HG03196 (cell line): Measurements from ENCODE around the gene UQCRH.
A peak's percentile ranks its signal among the peaks of the same experiment; 100 is the strongest.

Source experiments
- ATAC-seq: cut with Tn5 transposase; IDR thresholded peaks from one replicate; pipeline ENCODE4 v1.9.1; 2021; ENCODE audit not compliant: unreplicated experiment

Gene UQCRH

DNA sequence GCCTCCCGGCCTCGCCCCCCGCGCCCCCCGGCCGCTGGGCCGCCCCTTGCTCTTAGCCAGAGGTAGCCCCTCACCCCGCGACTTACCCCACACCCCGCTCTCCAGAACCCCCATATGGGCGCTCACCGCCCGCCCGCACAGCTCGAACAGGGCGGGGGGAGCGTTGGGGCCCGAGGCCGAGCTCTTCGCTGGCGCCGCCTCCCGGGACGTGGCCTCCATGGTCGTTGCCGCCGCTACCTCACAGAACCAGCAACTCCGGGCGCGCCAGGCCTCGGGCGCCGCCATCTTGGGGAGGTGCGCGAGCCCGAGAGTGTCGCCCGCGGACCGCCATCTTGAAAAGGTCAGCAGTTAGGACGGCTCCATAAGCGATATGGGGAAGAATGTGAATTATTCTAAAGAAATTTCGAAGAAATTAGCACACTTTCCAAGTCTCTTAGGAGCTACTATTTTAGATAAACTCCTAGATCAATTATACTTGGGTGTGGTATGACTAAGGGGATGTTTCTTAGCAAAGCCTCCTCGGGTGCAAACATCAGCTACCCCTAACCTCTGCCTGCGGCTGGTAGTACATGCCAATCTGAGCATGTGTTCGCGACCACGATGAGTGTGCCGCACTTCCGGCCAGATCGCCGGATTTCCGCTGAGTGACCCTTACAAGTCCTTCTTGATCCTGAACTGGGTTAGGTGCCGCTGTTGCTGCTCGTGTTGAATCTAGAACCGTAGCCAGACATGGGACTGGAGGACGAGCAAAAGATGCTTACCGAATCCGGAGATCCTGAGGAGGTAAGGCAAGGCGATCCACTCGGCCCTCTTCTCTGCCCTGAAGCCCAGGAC, at the start of gene UQCRH, which contains the start of gene LRRC41:
Gene UQCRH, plus strand, starts transcription at position 661 of the 834 bp plus-strand sequence. Its CDS starts 69 bp downstream, at position 730.
Gene LRRC41, minus strand, starts transcription at position 579 of the 834 bp plus-strand sequence. Its CDS starts 294 bp downstream, at position 285.
- ATAC-seq: peak; percentile 83

DNA sequence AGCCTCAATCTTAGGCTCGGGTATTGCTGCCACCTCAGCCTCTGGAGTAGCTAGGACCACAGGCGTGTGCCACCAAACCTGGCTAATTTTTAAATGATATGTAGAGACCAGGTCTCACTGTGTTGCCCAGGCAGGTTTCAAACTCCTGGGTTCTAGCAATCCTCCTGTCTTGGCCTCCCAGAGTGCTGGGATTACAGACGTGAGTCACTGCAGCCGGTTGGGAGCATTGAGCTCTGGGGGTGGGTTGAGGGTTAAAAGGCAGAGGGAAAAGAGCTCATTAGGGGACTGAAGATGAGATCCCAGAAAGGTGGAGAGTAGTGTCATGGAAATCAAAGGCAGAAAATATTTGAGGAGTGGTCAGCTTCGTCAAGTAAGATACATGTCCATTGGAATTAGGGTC, 48.8 kb upstream of the UQCRH start:
- no peak for ATAC-seq

DNA sequence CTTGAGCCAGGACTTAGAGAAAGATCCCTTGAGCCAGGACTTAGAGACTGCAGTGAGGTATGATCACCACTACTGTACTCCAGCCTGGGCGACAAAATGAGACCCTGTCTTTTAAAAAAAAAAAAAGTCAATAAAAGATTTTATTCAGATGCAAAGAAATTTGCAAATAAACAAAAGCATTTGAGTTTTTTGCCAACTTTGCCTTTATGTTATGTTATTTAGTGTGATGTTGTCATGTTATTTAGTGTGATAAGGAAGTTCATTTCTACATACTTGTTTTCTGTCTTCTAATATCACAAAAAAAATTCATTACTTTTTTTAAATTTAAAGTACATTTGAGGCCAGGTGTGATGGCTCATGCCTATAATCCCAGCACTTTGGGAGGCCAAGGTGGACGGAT, 47.0 kb upstream of the UQCRH start:
- ATAC-seq: no peak

DNA sequence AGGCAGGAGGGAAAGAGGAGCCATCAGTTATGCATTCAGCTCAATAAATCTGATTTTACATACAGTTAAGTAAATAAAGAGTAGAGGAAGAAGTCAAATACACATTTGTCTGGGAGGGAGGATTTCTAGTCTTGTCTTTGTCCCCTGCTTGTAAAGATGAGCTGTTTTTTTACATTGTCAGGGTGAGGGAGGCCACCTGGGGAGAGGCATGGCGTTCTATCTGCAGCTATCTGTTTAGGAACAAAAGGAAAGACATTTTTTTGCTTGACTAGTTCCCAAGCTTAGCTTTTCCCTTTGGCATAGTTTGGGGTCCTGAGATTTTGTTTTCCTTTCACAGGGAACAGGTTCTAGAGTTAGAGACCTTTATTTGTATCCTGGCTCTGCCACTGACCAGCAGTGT, 41.0 kb upstream of the UQCRH start:
- ATAC-seq: no peak

DNA sequence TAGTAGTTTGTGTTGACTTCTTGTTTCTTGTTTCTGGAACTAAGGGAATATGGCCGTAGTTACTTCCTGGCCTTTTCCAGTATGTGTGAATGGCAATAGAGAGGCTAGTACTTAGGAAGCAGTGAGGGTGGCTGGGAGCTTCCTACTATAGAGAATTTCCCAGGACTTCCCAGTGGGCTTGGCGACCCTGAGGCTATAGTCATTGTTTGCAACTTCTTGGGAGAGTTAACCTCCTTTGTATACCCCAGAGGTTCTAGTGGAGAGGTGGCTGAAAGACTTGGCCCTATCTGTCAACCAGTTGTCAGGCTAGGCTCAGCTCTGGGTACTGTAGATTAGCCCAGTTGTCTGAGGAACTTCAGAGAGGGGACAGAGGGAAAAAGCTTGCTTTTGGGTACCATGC, 40.4 kb upstream of the UQCRH start:
- ATAC-seq: no peak

DNA sequence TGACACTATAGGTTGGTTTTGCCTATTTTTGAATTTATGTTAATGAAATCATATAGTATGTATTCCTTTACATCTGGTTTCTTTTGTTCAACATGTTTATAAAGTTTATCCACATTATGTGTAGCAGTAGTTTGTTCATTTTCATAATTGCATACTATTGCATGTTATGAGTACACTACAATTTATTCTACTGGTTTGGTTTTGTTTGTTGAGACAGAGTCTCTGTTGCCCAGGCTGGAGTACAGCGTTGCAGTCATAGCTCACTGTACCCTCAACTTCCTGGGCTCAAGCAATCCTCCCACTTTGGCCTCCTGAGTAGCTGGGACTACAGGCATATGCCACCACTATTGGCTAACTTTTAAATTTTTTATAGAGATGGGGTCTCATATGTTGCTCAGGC, 34.9 kb upstream of the UQCRH start:
- no peak for ATAC-seq

GRCh38 chr1:46274225-46275029, 29.1 kb upstream of the UQCRH start:
- no peak for ATAC-seq

DNA sequence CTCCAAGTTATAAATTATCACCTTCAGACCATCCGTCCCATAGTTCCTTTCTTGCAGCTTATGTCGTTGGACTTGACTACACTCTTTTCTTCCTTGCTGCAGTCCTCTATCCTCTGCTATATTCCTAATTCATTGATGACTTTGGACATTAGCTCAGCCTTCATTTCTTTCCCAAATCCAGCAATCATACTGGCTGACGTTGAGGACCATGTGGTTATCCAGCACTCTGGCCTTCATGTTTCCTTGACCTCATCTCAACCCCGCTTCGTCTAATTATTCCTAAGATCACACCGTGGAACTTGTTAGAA, 28.5 kb upstream of the UQCRH start:
- no peak for ATAC-seq

- ATAC-seq: no peak
These were observed 25.7 kb upstream of the UQCRH start for GRCh38 chr1:46277658-46278373.

DNA sequence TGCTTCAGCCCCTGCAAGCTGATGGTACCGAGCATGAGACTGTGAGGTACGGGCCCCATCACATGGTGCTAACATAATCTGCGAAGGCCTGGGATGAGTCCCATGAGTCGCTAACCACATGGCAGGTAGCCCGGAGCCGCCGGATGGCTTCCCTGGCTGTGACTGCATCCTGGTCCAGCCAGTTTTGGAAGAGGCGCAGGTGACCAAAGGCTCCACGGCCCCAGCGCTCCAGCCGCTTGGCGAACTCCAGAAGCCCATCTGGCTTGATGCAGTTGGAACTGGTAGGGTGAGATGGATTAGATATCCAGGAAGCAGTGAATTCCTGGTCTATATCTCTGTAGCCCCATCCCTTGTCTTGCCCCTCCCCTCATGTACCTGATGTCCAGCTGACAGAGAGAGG, 24.7 kb upstream of the UQCRH start:
- no peak for ATAC-seq

GRCh38 chr1:46280092-46280491, 23.4 kb upstream of the UQCRH start:
- ATAC-seq: no peak

DNA sequence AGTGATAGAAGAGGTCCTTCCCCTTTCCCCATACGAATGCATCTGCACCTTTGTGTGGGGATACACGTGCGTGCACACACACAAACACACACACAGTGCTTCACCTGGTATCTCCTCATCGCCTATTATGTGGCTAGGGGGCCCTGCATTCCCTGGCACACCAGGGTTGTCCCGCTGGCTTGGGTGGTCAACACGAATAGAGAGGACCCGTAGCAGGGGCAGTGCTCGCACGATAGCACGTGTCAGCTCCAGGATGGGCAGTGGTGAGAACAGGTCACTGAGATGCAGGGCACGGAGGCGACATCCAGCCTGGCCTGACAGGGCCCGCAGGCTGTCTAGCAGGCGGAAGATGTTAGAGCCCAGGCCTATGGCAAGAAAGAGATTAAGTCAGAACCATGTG, 22.5 kb upstream of the UQCRH start:
- no peak for ATAC-seq

DNA sequence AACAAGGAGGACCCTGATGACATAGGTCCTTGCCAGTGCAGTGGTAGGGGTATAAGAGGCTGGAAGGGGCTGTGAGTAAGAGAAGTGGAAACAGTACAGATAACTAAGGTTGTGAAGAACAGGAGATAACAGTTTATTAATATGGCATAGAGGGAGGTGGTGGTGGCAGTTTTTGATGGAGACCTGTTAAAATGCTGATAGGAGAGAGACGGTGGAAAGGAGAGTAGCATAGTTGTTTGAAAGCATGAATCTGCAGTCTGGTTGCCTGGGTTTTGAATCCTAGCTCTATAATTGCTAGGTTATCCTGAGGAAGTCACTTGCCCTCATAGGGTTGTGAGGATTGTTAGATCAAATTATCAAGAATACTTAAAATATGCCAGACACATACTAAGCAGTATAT, 19.4 kb upstream of the UQCRH start:
- ATAC-seq: no peak

- no peak for ATAC-seq
These were observed 18.6 kb upstream of the UQCRH start for GRCh38 chr1:46284597-46285564.

DNA sequence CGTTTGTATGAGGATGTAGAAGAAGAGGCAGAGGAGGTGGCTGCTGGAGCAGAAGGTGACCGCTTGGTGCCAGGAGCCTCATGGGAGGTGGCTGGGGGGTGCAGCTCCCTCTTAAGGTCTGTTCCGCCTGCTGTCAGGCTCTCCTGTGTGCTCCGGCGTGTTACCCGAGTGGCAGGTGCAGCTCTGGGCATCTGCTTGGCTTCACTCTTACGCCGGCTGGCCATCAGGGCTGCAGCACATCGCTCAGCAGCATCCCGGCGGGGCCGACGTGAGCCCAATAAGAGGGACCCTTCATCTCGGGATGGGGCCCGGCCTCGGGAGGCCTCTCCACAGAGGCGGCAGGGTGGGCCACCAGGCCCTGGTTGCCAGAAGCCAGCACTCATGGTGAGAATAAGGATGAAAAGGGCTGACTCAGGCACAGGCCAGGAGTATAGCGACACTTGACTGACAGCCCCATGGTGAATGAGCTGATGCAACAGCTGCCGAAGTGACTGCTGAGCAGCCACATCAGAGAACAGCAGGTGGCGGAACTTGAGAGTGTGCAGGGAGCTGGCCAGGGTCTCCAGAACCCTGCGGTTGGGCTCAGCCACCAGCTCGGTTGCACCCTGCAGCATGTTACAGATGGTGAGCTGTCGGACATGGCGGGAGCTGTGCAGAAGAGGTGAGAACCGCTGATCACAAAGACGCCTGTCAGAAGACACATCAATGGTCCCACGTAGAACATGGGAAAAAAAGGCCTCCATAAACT, 17.6 kb upstream of the UQCRH start:
- ATAC-seq: no peak

DNA sequence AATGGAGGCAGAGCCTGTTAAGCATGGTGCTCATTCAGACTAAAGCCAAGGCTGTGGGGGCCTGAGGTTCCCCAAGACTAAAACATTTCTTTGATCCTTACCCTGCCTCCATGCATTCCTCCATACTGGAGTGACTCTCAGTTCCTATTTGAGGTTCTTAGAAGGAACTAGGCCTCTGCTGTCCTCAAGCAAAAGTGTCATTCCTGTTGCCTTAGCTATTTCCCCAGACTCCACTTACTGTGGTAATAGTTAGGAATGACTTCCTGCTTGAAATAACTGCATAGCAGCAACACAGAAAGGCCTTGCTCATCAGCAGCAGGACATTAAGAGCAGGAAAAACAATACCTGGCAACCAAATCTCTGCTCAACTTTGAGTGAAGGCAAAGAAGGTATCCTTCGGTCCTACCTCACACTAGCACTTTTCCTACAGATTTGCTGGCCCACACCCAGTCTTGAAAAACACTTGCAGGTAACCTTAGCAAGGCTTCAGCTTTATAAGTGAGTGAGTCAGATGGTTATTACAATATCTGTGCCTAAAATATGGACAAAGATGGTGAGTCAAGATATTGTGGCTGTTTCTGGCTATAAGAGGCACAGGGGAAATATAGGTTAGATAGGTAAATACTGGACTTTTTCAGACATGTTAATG, 14.9 kb upstream of the UQCRH start:
- ATAC-seq: no peak

- ATAC-seq: no peak
These were observed 14.4 kb upstream of the UQCRH start for GRCh38 chr1:46289134-46289494.

- ATAC-seq: no peak
These were observed 13.5 kb upstream of the UQCRH start for GRCh38 chr1:46289976-46290375.

DNA sequence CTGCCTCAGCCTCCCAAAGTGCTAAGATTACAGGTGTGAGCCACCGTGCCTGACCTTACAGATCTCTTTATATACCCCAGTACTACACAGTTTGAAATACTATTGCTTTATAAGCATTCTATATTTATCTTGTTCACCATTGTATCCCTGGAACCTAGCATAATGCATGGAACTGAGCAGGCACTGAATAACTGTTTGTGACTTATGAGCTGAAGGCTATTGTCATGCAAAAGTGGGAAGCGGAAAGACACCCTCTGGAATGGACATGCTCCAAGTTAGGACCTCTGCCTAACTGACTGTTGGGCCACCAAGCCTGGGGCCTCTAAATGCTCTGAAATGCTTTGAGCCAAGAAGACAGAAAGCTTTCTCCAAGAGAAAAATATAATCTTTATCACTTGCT, 8.2 kb upstream of the UQCRH start:
- ATAC-seq: no peak
